Measurements from ENCODE around the gene ASH1L. TPM values are rescaled to one million over a fixed set of nuclear protein-coding genes. Genes with fewer than 3 reads are reported as not detected.

Gene ASH1L
- total and polyA plus RNA-seq, 2 donors from 2014 or later, result 4.2 to 68.5 TPM

DNA sequence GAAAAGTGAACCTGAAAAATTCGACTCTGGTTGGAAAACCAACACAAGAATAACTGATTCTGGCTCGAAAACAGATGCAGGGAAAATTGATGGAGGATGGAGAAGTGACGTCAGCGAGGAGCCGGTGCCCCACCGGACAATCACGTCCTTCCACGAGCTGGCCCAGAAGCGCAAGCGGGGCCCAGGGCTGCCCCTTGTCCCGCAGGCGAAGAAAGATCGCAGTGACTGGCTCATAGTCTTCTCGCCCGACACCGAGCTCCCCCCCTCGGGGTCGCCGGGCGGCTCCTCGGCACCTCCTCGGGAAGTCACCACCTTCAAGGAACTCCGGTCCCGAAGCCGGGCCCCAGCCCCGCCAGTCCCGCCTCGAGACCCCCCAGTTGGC, 240.0 kb downstream of the ASH1L start:
- H3K9ac ChIP-seq (ENCODE audit: low read length in 3 of 3), result peak overlapping the region in 2 of 3 donors; percentile 29 to 35
- TF ChIP-seq, protein P1, sequence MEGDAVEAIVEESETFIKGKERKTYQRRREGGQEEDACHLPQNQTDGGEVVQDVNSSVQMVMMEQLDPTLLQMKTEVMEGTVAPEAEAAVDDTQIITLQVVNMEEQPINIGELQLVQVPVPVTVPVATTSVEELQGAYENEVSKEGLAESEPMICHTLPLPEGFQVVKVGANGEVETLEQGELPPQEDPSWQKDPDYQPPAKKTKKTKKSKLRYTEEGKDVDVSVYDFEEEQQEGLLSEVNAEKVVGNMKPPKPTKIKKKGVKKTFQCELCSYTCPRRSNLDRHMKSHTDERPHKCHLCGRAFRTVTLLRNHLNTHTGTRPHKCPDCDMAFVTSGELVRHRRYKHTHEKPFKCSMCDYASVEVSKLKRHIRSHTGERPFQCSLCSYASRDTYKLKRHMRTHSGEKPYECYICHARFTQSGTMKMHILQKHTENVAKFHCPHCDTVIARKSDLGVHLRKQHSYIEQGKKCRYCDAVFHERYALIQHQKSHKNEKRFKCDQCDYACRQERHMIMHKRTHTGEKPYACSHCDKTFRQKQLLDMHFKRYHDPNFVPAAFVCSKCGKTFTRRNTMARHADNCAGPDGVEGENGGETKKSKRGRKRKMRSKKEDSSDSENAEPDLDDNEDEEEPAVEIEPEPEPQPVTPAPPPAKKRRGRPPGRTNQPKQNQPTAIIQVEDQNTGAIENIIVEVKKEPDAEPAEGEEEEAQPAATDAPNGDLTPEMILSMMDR (IDR thresholded peaks at IDR 0.05; ENCODE audit: borderline replicate concordance, extremely low read depth, insufficient read depth), result no peak
- H3K4me1 ChIP-seq (ENCODE audit: control insufficient read depth in 2 of 3, insufficient read depth in 2 of 3, low read depth in 1 of 3, low read length in 3 of 3), result peaks cover 0 to 19% (median 7%) of the 10 kb centered on the region in 3 donors
- H3K27me3 ChIP-seq (ENCODE audit: control insufficient read depth, insufficient read depth, low read length), result no peaks in the 10 kb centered on the region
- no peak for FAIRE-seq
- peak; percentile 34 to 90 (median 64) for DNase-seq
- H3K36me3 ChIP-seq (ENCODE audit: control insufficient read depth in 2 of 3, insufficient read depth in 3 of 3, low read length in 3 of 3), result peaks cover 0 to 5% (median 0%) of the 10 kb centered on the region in 3 donors
- peak overlapping the region; percentile 78 to 97 for H3K27ac ChIP-seq (ENCODE audit: low read depth in 2 of 2, low read length in 2 of 2)
- H3K4me3 ChIP-seq (ENCODE audit: low read length in 3 of 3), result peak overlapping the region; percentile 14 to 92 (median 35)
- intact Hi-C loops (cut with DNase I), result no loop called here
- no peaks in the 10 kb centered on the region for H3K9me3 ChIP-seq (ENCODE audit: control insufficient read depth in 2 of 3, insufficient read depth in 1 of 3, low read length in 3 of 3)

DNA sequence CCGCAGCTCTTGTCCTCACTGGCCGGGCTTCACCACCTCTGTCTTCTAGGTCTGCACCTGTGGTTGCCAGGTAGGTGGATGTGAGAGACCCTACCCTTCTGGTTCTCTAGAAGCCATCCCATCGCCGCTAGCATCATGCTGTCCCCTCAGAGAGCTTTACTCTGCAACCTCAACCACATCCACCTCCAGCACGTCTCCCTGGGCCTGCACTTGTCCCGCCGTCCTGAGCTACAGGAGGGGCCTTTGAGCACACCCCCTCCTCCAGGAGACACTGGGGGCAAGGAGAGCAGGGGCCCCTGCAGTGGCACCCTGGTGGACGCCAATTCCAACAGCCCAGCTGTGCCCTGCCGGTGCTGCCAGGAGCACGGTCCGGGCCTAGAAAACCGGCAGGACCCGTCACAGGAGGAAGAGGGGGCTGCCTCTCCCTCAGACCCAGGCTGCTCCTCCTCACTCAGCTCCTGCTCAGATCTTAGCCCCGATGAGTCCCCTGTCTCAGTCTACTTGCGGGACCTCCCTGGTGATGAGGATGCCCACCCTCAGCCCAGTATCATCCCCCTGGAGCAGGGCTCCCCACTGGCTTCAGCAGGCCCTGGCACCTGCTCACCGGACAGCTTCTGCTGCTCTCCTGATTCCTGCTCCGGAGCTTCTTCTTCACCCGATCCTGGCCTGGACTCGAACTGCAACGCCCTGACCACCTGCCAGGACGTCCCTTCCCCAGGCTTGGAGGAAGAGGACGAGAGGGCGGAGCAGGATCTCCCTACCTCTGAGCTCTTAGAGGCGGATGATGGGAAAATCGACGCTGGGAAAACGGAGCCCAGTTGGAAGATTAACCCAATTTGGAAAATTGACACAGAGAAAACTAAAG, 240.7 kb downstream of the ASH1L start:
- peaks cover 0 to 5% (median 0%) of the 10 kb centered on the region in 3 donors for H3K36me3 ChIP-seq (ENCODE audit: control insufficient read depth in 2 of 3, insufficient read depth in 3 of 3, low read length in 3 of 3)
- no peaks in the 10 kb centered on the region for H3K9me3 ChIP-seq (ENCODE audit: control insufficient read depth in 2 of 3, insufficient read depth in 1 of 3, low read length in 3 of 3)
- peak overlapping the region; percentile 14 to 92 (median 35) for H3K4me3 ChIP-seq (ENCODE audit: low read length in 3 of 3)
- H3K27ac ChIP-seq (ENCODE audit: low read depth in 2 of 2, low read length in 2 of 2), result peak overlapping the region; percentile 78 to 97
- H3K9ac ChIP-seq (ENCODE audit: low read length in 3 of 3), result peak overlapping the region in 1 of 3 donors; percentile 35
- no peaks in the 10 kb centered on the region for H3K27me3 ChIP-seq (ENCODE audit: control insufficient read depth, insufficient read depth, low read length)
- TF ChIP-seq, protein P1 (IDR thresholded peaks at IDR 0.05; ENCODE audit: borderline replicate concordance, extremely low read depth, insufficient read depth), result no peak
- intact Hi-C loops (cut with DNase I), result no loop called here
- FAIRE-seq (no peak), DNase-seq (peak in 1 of 5 donors; percentile 55)
- peaks cover 0 to 19% (median 11%) of the 10 kb centered on the region in 3 donors for H3K4me1 ChIP-seq (ENCODE audit: control insufficient read depth in 2 of 3, insufficient read depth in 2 of 3, low read depth in 1 of 3, low read length in 3 of 3)

DNA sequence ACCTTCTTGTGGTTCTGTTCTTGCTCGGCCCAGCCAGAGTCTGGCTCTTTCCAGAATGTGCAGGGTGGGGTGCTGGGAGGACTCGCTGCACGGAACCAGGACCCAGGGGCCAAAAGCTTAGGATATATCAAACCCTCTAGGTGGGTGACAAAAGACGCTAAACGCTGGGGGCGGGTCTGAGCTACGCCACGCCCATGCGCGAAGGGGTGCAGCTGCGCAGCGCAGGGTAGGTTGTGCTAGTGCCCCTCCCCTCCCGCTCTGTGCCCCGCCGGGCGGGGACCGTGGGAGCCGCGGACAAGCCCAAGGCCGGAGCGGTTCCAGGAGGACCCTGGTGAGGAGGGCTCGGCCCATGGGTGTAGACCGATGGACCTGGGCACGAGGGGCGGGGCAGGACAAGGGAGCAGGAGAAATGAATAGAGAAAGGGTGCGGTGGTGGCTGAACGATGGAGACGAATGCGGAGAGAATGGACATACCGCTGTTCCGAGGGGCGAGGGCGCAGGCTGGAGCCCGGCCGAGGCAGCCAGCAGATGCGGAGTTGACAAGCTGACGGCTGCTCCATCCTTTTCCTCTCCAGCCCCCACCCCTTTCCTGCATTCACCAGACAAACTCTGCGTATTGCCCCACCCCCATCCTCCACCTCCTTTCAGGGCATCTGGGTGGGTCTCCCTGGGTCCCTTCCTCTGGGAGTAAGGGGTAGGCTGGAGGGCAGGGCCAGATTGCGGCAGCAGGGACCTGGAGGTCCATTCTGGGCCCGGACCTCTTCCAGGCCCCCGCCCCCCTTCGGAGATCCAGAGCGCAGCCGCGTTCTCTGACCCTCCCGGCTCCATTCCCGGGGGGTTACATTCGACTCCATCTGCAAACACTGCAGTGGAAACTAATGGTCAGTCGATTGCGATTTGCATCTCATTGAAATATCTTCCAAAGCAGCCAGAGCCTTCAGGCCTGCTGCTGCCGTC, 241.7 kb downstream of the ASH1L start, which contains the start of gene RUSC1:
Gene RUSC1, plus strand, starts transcription at position 234 of the 957 bp plus-strand sequence. CDS start 880 bp downstream, outside the sequence.
- Histone ChIP-seq H3K36me3 (ENCODE audit: control insufficient read depth in 2 of 3, insufficient read depth in 3 of 3, low read length in 3 of 3) (peaks cover 0 to 5% (median 0%) of the 10 kb centered on the region in 3 donors), H3K27ac (ENCODE audit: low read depth in 2 of 2, low read length in 2 of 2) (peak within 1 kb of the TSS; percentile 85 to 97), H3K4me1 (ENCODE audit: control insufficient read depth in 2 of 3, insufficient read depth in 2 of 3, low read depth in 1 of 3, low read length in 3 of 3) (peaks cover 0 to 19% (median 11%) of the 10 kb centered on the region in 3 donors), H3K27me3 (ENCODE audit: control insufficient read depth, insufficient read depth, low read length) (no peaks in the 10 kb centered on the region), H3K9me3 (ENCODE audit: control insufficient read depth in 2 of 3, insufficient read depth in 1 of 3, low read length in 3 of 3) (no peaks in the 10 kb centered on the region), H3K4me3 (ENCODE audit: low read length in 3 of 3) (peak within 1 kb of the TSS; percentile 60 to 73 (median 66)), H3K9ac (ENCODE audit: low read length in 3 of 3) (peak within 1 kb of the TSS in 2 of 3 donors; percentile 59 to 65)
- DNase-seq, result peak; percentile 79 to 92 (median 91)
- intact Hi-C loops (cut with DNase I), result no loop called here
- FAIRE-seq, result no peak
- TF ChIP-seq, protein P1 (IDR thresholded peaks at IDR 0.05; ENCODE audit: borderline replicate concordance, extremely low read depth, insufficient read depth), result no peak
